ENCODE measurements around the gene JAKMIP1. TPM values are rescaled to one million over a fixed set of nuclear protein-coding genes. Genes with fewer than 3 reads are reported as not detected.

JAKMIP1 gene
- total and polyA plus RNA-seq, 9 donors, result 0.33 to 1.00 (median 0.56) TPM; not detected in 1

DNA sequence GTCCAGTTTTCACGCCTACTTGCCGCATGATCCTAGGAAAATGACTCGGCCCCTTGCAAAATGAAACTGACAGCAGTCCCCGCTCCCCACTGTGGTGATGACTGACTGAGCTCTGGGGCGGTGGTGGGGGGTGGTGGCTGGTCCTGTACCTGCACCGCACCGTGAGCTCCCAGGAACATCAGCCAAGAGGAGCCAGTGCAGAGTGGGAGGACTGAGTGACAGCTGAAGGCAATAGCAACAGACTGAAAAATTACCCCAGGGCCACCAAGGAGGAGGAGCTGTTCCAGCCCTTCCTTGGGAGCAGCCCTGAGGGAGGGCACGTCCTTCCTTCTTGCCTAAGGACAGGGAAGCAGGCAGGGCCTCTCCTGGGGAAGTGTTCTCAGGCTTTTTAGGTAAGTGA is 179.7 kb downstream of the JAKMIP1 start:
- TF ChIP-seq EP300 (IDR thresholded peaks at IDR 0.05) (no peak), POLR2A (IDR thresholded peaks at IDR 0.05) (no peak), CTCF (IDR thresholded peaks at IDR 0.05) (no peak)
- intact Hi-C loops (cut with DNase I), result no loop called here
- WGBS, 3 donors, result 87 to 95% (median 91%) methylated on average over 8 of the region's 8 CpGs
- Histone ChIP-seq H3K27me3 (no peaks in the 10 kb centered on the region), H3K4me1 (ENCODE audit: insufficient read depth) (no peaks in the 10 kb centered on the region), H3K9me3 (no peaks in the 10 kb centered on the region), H3K36me3 (no peaks in the 10 kb centered on the region), H3K27ac (no peak overlapping the region), H3K4me3 (no peak overlapping the region)
- DNase-seq, result no peak

GRCh38 chr4:6019316-6020263 is 180.8 kb downstream of the JAKMIP1 start:
- TF ChIP-seq EP300 (IDR thresholded peaks at IDR 0.05) (no peak), CTCF (IDR thresholded peaks at IDR 0.05) (peak in 1 of 3 donors; percentile 25)
- intact Hi-C loops (cut with DNase I), result no loop called here
- no peak overlapping the region for H3K4me3 ChIP-seq
- DNase-seq, result peak in 1 of 5 donors; percentile 28
- H3K27me3 ChIP-seq, result no peaks in the 10 kb centered on the region
- H3K36me3 ChIP-seq, result no peaks in the 10 kb centered on the region
- no peaks in the 10 kb centered on the region for H3K4me1 ChIP-seq (ENCODE audit: insufficient read depth)
- no peaks in the 10 kb centered on the region for H3K9me3 ChIP-seq
- H3K27ac ChIP-seq, result no peak overlapping the region
- 33% methylated on average over 22 of the region's 22 CpGs for WGBS, 3 donors

- Histone ChIP-seq H3K27me3 (no peaks in the 10 kb centered on the region), H3K9me3 (no peaks in the 10 kb centered on the region), H3K4me1 (ENCODE audit: insufficient read depth) (no peaks in the 10 kb centered on the region), H3K27ac (no peak within 1 kb of the TSS), H3K36me3 (no peaks in the 10 kb centered on the region), H3K4me3 (no peak within 1 kb of the TSS)
- no peak for DNase-seq
- 73 to 77% (median 76%) methylated on average over 8 of the region's 8 CpGs for WGBS, 3 donors
- TF ChIP-seq CTCF (IDR thresholded peaks at IDR 0.05) (no peak), EP300 (IDR thresholded peaks at IDR 0.05) (no peak), POLR2A (IDR thresholded peaks at IDR 0.05) (no peak)
- intact Hi-C loops (cut with DNase I), result no loop called here
Observed at GRCh38 chr4:6018331-6018730, 182.0 kb downstream of the JAKMIP1 start, which contains the start of gene C4orf50. TSS of gene C4orf50 (minus strand) at chr4:6018431.

GRCh38 chr4:6017800-6018199 is 182.5 kb downstream of the JAKMIP1 start:
- Histone ChIP-seq H3K27me3 (no peaks in the 10 kb centered on the region), H3K9me3 (no peaks in the 10 kb centered on the region), H3K4me1 (ENCODE audit: insufficient read depth) (no peaks in the 10 kb centered on the region), H3K36me3 (no peaks in the 10 kb centered on the region), H3K4me3 (no peak overlapping the region), H3K27ac (no peak overlapping the region)
- TF ChIP-seq POLR2A (IDR thresholded peaks at IDR 0.05) (no peak), EP300 (IDR thresholded peaks at IDR 0.05) (no peak), CTCF (IDR thresholded peaks at IDR 0.05) (no peak)
- WGBS, 3 donors, result 78 to 88% (median 87%) methylated on average over 11 of the region's 11 CpGs
- DNase-seq, result no peak
- intact Hi-C loops (cut with DNase I), result no loop called here
